Measurements from ENCODE around the gene HES5.

Gene HES5

DNA sequence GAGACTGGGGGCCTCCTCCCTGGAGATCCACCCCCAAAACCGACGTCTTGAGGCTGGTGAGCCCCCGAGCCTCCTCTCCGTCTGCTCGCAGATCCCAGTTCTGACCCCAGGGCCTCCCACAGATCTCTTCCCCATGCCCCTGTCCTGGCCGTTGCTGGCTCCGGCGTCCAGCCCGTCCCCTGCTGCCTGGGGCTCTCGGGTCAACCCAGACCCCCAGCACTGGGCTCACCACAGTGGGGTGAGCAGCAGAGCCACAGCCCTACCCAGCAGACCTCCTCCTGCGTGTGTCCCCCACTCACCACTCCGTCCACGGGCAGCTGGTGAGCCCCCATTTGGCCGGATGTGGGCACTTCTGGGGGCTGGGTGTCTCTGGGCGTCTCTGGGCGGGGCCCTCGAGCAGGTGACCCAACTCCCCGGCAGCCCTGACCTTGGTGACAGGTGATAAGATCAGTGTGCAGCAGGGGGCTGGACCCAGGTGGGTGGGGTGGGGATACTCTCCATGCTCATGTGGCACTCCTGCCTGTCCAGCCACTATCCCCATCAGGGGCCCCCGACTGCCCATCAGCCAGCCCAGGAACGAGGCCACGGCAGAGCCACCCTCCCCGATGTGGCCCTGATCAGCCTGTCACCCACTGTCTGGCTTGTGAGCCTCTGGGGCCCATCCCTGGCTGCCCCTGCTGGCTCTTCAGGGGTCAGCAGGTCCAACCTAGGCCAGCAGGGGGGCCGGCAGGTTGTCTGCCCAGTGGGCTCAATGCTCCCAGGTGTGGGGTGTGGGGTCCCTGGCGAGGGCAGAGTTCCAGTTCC, 26.8 kb upstream of the HES5 start:
- Histone ChIP-seq H2BK5ac (ENCODE audit: low read depth, low read length, poor library complexity, severe bottlenecking) (peak overlapping the region; percentile 19), H3K4me3 (ENCODE audit: insufficient read depth in 1 of 2, low read depth in 1 of 2, low read length in 2 of 2) (peak overlapping the region; percentile 45 to 91), H3K27ac (ENCODE audit: low read length, poor library complexity, severe bottlenecking) (peak overlapping the region; percentile 46), H3K4ac (ENCODE audit: low read depth in 1 of 2, low read length in 2 of 2) (no peak overlapping the region), H4K8ac (ENCODE audit: low read length) (no peak overlapping the region), H3K79me1 (replicated peaks; ENCODE audit: low read length, poor library complexity, severe bottlenecking) (peaks cover 14% of the 10 kb centered on the region), H3K4me2 (ENCODE audit: low read length, poor library complexity, severe bottlenecking) (peak overlapping the region; percentile 73), H2BK12ac (ENCODE audit: low read length in 2 of 2) (no peak overlapping the region), H4K91ac (ENCODE audit: low read length) (no peak overlapping the region), H3K9me3 (ENCODE audit: control insufficient read depth, low read length) (no peaks in the 10 kb centered on the region), H2BK120ac (ENCODE audit: low read depth, low read length) (no peak overlapping the region), H2AK5ac (ENCODE audit: low read length, severe bottlenecking) (peak overlapping the region; percentile 70), H3K23ac (ENCODE audit: low read length in 2 of 2) (no peak overlapping the region), H3K9ac (ENCODE audit: low read length) (peak overlapping the region; percentile 95), H3K27me3 (ENCODE audit: control insufficient read depth in 1 of 2, insufficient read depth in 1 of 2, low read length in 2 of 2) (no peaks in the 10 kb centered on the region), H2BK15ac (ENCODE audit: low read depth, poor library complexity, severe bottlenecking) (no peak overlapping the region), H3K4me1 (ENCODE audit: control insufficient read depth, insufficient read depth, low read depth, low read length) (peaks cover 42% of the 10 kb centered on the region), H3K18ac (ENCODE audit: low read depth in 1 of 2, low read length in 2 of 2) (no peak overlapping the region), H2AFZ (ENCODE audit: low read depth, low read length) (no peak overlapping the region), H3K14ac (ENCODE audit: low read length in 2 of 2) (no peak overlapping the region), H3K36me3 (ENCODE audit: control insufficient read depth in 1 of 2, insufficient read depth in 2 of 2, low read depth in 1 of 2, low read length in 2 of 2) (peaks cover 34 to 37% of the 10 kb centered on the region in 2 experiments)
- DNase-seq, result no peak
- WGBS, result 86% methylated on average over 21 of the region's 24 CpGs

DNA sequence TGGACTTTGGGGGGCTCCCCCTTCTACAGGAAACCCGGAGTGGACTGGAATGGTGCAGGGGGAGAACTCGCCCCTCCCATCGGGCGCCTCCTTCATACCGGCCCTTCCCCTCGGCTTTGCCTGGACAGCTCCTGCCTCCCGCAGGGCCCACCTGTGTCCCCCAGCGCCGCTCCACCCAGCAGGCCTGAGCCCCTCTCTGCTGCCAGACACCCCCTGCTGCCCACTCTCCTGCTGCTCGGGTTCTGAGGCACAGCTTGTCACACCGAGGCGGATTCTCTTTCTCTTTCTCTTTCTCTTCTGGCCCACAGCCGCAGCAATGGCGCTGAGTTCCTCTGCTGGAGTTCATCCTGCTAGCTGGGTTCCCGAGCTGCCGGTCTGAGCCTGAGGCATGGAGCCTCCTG, 26.2 kb upstream of the HES5 start, which contains the start of gene TNFRSF14:
Gene TNFRSF14 (plus strand): TSS at position 95 of the 401 bp plus-strand sequence. CDS start 294 bp downstream, at position 389.
- H4K91ac ChIP-seq (ENCODE audit: low read length), result no peak within 1 kb of the TSS
- H3K27me3 ChIP-seq (ENCODE audit: control insufficient read depth in 1 of 2, insufficient read depth in 1 of 2, low read length in 2 of 2), result no peaks in the 10 kb centered on the region
- peaks cover 28 to 31% of the 10 kb centered on the region in 2 experiments for H3K36me3 ChIP-seq (ENCODE audit: control insufficient read depth in 1 of 2, insufficient read depth in 2 of 2, low read depth in 1 of 2, low read length in 2 of 2)
- peak within 1 kb of the TSS; percentile 46 for H3K27ac ChIP-seq (ENCODE audit: low read length, poor library complexity, severe bottlenecking)
- peak within 1 kb of the TSS; percentile 45 to 91 for H3K4me3 ChIP-seq (ENCODE audit: insufficient read depth in 1 of 2, low read depth in 1 of 2, low read length in 2 of 2)
- no peak within 1 kb of the TSS for H3K4ac ChIP-seq (ENCODE audit: low read depth in 1 of 2, low read length in 2 of 2)
- peak; percentile 53 for DNase-seq
- H3K4me1 ChIP-seq (ENCODE audit: control insufficient read depth, insufficient read depth, low read depth, low read length), result peaks cover 42% of the 10 kb centered on the region
- 67% methylated on average over 16 of the region's 16 CpGs for WGBS
- H2BK120ac ChIP-seq (ENCODE audit: low read depth, low read length), result no peak within 1 kb of the TSS
- H3K9me3 ChIP-seq (ENCODE audit: control insufficient read depth, low read length), result no peaks in the 10 kb centered on the region
- H2BK5ac ChIP-seq (ENCODE audit: low read depth, low read length, poor library complexity, severe bottlenecking), result peak within 1 kb of the TSS; percentile 19
- H2AFZ ChIP-seq (ENCODE audit: low read depth, low read length), result no peak within 1 kb of the TSS
- H2BK15ac ChIP-seq (ENCODE audit: low read depth, poor library complexity, severe bottlenecking), result no peak within 1 kb of the TSS
- H3K4me2 ChIP-seq (ENCODE audit: low read length, poor library complexity, severe bottlenecking), result peak within 1 kb of the TSS; percentile 73
- H2AK5ac ChIP-seq (ENCODE audit: low read length, severe bottlenecking), result peak within 1 kb of the TSS; percentile 70
- no peak within 1 kb of the TSS for H3K18ac ChIP-seq (ENCODE audit: low read depth in 1 of 2, low read length in 2 of 2)
- no peak within 1 kb of the TSS for H4K8ac ChIP-seq (ENCODE audit: low read length)
- no peak within 1 kb of the TSS for H3K14ac ChIP-seq (ENCODE audit: low read length in 2 of 2)
- H2BK12ac ChIP-seq (ENCODE audit: low read length in 2 of 2), result no peak within 1 kb of the TSS
- peaks cover 14% of the 10 kb centered on the region for H3K79me1 ChIP-seq (replicated peaks; ENCODE audit: low read length, poor library complexity, severe bottlenecking)
- no peak within 1 kb of the TSS for H3K23ac ChIP-seq (ENCODE audit: low read length in 2 of 2)
- peak within 1 kb of the TSS; percentile 95 for H3K9ac ChIP-seq (ENCODE audit: low read length)

DNA sequence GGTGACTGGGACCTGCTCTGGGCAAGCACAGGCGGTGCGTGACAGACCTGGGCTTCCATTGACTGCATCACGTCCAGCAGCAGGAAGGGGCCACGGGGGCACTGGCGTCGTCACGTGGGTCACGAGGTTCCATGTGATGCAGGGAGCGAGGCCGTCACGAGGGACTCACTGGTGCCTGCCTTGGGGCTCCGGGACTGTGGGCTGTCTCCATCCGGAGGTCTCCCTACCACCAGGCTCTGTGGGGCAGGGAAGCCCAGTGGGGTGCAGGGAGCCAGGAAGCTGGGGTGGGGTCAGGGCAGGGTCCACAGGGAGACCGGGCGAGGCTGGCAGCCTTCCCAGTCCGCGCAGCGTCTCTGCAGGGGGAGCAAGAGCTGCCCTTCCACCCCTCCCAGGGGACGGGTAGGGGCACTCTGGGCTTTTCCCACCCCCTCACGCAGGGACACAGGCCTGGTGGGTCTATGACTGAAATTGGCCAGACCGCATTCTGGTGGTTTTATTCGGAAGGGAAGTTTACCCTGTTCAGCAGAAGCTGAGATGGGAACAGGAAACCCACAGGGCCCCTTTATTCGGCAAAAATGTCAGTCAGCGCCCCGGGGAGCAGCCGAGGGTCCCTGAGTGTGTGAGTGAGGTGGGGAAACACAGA, 25.7 kb upstream of the HES5 start:
- Histone ChIP-seq H2AK5ac (ENCODE audit: low read length, severe bottlenecking) (no peak overlapping the region), H3K27ac (ENCODE audit: low read length, poor library complexity, severe bottlenecking) (peak overlapping the region; percentile 31), H2AFZ (ENCODE audit: low read depth, low read length) (no peak overlapping the region), H3K36me3 (ENCODE audit: control insufficient read depth in 1 of 2, insufficient read depth in 2 of 2, low read depth in 1 of 2, low read length in 2 of 2) (peaks cover 23 to 26% of the 10 kb centered on the region in 2 experiments), H4K91ac (ENCODE audit: low read length) (no peak overlapping the region), H3K9ac (ENCODE audit: low read length) (peak overlapping the region; percentile 95), H2BK5ac (ENCODE audit: low read depth, low read length, poor library complexity, severe bottlenecking) (no peak overlapping the region), H3K14ac (ENCODE audit: low read length in 2 of 2) (no peak overlapping the region), H3K4me3 (ENCODE audit: insufficient read depth in 1 of 2, low read depth in 1 of 2, low read length in 2 of 2) (peak overlapping the region; percentile 45 to 91), H3K18ac (ENCODE audit: low read depth in 1 of 2, low read length in 2 of 2) (no peak overlapping the region), H2BK15ac (ENCODE audit: low read depth, poor library complexity, severe bottlenecking) (no peak overlapping the region), H2BK120ac (ENCODE audit: low read depth, low read length) (no peak overlapping the region), H3K4me1 (ENCODE audit: control insufficient read depth, insufficient read depth, low read depth, low read length) (peaks cover 42% of the 10 kb centered on the region), H3K23ac (ENCODE audit: low read length in 2 of 2) (no peak overlapping the region), H3K79me1 (replicated peaks; ENCODE audit: low read length, poor library complexity, severe bottlenecking) (peaks cover 14% of the 10 kb centered on the region), H3K4me2 (ENCODE audit: low read length, poor library complexity, severe bottlenecking) (peak overlapping the region; percentile 73), H3K4ac (ENCODE audit: low read depth in 1 of 2, low read length in 2 of 2) (no peak overlapping the region), H3K9me3 (ENCODE audit: control insufficient read depth, low read length) (no peaks in the 10 kb centered on the region), H2BK12ac (ENCODE audit: low read length in 2 of 2) (no peak overlapping the region), H4K8ac (ENCODE audit: low read length) (no peak overlapping the region), H3K27me3 (ENCODE audit: control insufficient read depth in 1 of 2, insufficient read depth in 1 of 2, low read length in 2 of 2) (no peaks in the 10 kb centered on the region)
- 83% methylated on average over 26 of the region's 26 CpGs for WGBS
- no peak for DNase-seq

Measured in mesenchymal stem cell (in vitro differentiated cells and primary cell).